ENCODE measurements around the gene GRB10.

The GRB10 gene

GRCh38 chr7:50598460-50599343 is 184.0 kb downstream of the GRB10 start:
- no peak for FAIRE-seq
- no peak for TF ChIP-seq POLR2AphosphoS5 (IDR thresholded peaks at IDR 0.05; ENCODE audit: low read depth, low read length)
- TF ChIP-seq TAF1 (IDR thresholded peaks at IDR 0.05; ENCODE audit: borderline replicate concordance, low read depth, low read length): no peak
- no peak for TF ChIP-seq POLR2A (IDR thresholded peaks at IDR 0.05; ENCODE audit: low read depth, low read length)
- DNase-seq (ENCODE audit: insufficient read length): no peak

DNA sequence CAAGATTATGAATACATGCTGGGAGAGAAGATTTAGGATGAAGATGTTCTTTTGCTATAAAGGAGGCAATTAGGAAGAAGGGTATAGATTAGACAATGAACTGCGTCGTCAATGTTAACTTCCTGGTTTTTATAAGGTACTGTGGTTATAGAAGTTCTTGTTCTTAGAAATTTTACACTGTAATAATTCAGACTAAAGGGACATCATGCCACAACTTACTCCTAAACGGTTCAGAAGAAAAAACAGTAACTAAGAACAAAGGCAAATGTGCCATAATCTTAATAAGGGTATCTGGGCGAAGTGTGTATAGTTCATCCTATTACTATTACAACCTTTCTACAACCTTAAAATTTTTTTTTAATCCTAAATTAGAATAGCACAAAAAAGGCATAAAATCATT is 186.2 kb downstream of the GRB10 start:
- no peak for DNase-seq (ENCODE audit: insufficient read length)
- no peak for FAIRE-seq

GRCh38 chr7:50595491-50596102 is 187.1 kb downstream of the GRB10 start:
- TF ChIP-seq POLR2AphosphoS5 (IDR thresholded peaks at IDR 0.05; ENCODE audit: low read depth, low read length) (no peak), POLR2A (IDR thresholded peaks at IDR 0.05; ENCODE audit: low read depth, low read length) (no peak), TAF1 (IDR thresholded peaks at IDR 0.05; ENCODE audit: borderline replicate concordance, low read depth, low read length) (no peak)
- DNase-seq (ENCODE audit: insufficient read length): no peak
- no peak for FAIRE-seq

More for the DNA sequence above, 186.2 kb downstream of the GRB10 start:
- TF ChIP-seq POLR2A (IDR thresholded peaks at IDR 0.05; ENCODE audit: low read depth, low read length): no peak
- TF ChIP-seq POLR2AphosphoS5 (IDR thresholded peaks at IDR 0.05; ENCODE audit: low read depth, low read length): no peak
- TF ChIP-seq TAF1 (IDR thresholded peaks at IDR 0.05; ENCODE audit: borderline replicate concordance, low read depth, low read length): no peak

DNA sequence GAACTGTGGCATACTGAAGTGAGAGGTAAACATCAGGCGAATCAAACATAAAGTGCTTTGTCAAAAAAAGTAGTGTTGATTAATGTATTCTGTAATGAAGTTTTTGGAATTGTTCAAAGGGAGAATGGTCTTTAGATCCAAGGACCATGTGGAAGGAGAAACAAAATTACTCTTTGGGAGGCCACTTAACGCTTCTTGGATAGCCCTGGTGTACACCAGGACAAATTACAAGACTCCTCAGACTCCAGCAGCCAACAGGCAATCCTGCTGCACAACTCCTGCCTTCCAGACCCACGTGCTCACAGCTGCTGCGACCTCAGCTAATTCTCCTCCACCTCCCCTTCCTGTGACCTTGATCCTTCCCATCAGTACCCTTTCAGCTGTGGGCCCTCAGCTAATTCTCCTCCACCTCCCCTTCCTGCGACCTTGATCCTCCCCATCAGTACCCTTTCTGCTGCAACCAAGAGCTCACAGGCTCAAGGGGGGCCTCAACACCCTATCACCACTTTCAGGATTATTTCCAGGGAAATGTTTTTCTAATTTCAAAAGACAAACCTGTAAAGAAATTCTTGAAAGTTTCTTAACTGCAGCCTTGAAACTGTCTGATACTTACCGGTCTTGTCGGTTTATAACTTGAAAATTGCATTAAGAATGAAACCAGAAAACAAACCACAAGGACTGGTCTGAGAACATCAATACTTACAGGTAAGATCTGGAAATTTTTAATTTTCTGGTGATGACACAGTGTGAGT is 187.8 kb downstream of the GRB10 start:
- FAIRE-seq (no peak), DNase-seq (ENCODE audit: insufficient read length) (no peak)
- TF ChIP-seq POLR2A (IDR thresholded peaks at IDR 0.05; ENCODE audit: low read depth, low read length) (no peak), POLR2AphosphoS5 (IDR thresholded peaks at IDR 0.05; ENCODE audit: low read depth, low read length) (no peak), TAF1 (IDR thresholded peaks at IDR 0.05; ENCODE audit: borderline replicate concordance, low read depth, low read length) (no peak)

DNA sequence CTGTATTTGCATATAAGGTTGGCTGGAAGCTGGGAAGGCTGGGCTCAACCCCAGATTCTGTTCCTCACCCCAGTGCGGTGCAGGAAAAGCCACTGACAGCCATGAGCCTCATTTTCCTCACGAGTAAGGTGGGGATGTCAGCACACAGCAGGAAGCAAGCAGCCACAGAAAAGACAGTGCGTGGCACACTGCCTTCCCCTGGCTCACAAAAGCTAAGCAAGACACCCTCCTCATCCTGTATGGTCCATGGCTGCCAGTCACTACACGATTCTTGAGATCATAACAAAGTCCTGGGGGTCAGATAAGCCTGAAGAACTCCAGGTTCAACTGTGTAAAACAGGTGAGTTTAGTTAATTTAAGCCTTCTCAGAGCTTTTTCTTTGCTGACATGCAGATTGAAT is 188.6 kb downstream of the GRB10 start:
- DNase-seq (ENCODE audit: insufficient read length): no peak
- no peak for TF ChIP-seq POLR2A (IDR thresholded peaks at IDR 0.05; ENCODE audit: low read depth, low read length)
- no peak for TF ChIP-seq POLR2AphosphoS5 (IDR thresholded peaks at IDR 0.05; ENCODE audit: low read depth, low read length)
- TF ChIP-seq TAF1 (IDR thresholded peaks at IDR 0.05; ENCODE audit: borderline replicate concordance, low read depth, low read length): no peak

DNA sequence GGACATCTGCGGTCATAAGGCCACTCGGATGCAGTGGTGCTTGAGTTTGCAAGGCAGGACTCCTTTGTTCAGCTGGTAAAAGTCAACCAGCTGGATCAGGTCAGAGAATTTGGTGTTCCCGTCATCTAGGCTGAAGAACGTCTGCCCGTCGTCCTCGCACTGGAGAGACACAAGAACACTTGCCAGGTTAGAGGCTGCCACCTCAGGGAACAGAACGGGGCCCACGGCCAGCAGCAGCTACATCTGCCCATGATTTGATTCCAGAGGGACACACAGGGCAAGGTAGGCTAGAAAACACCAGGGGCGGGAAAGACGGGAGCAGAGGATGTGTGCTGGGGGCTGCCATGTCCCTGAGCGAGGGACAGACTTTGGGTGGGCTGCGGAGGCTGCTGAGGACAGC is 189.8 kb downstream of the GRB10 start:
- DNase-seq (ENCODE audit: insufficient read length) (no peak), FAIRE-seq (no peak)
- TF ChIP-seq TAF1 (IDR thresholded peaks at IDR 0.05; ENCODE audit: borderline replicate concordance, low read depth, low read length): no peak

More for the DNA sequence above, 188.6 kb downstream of the GRB10 start:
- FAIRE-seq: no peak

- TF ChIP-seq POLR2A (IDR thresholded peaks at IDR 0.05; ENCODE audit: low read depth, low read length): no peak
- TF ChIP-seq POLR2AphosphoS5 (IDR thresholded peaks at IDR 0.05; ENCODE audit: low read depth, low read length): no peak
- no peak for TF ChIP-seq TAF1 (IDR thresholded peaks at IDR 0.05; ENCODE audit: borderline replicate concordance, low read depth, low read length)
- no peak for DNase-seq (ENCODE audit: insufficient read length)
- FAIRE-seq: no peak
Measured at GRCh38 chr7:50591480-50592438, 190.9 kb downstream of the GRB10 start.

DNA sequence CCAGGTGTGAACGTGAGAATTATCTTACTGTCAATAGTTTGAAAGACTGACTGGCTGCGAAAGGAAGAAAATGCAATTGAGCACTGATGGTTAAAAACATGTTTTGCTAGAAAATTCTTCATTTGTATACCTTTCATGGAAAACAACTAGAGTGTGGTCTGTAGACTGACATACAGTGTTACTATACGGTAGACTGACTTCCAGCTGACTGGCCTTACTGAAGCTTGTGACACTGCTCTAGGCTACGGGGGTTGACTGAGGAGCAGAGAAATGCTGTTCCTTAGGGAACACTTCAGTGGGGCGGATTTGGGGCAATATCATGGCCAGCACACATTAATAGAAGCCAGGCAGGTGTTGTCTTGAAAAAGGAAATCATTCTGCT is 191.6 kb downstream of the GRB10 start:
- TF ChIP-seq TAF1 (IDR thresholded peaks at IDR 0.05; ENCODE audit: borderline replicate concordance, low read depth, low read length): no peak
- no peak for TF ChIP-seq POLR2A (IDR thresholded peaks at IDR 0.05; ENCODE audit: low read depth, low read length)
- no peak for TF ChIP-seq POLR2AphosphoS5 (IDR thresholded peaks at IDR 0.05; ENCODE audit: low read depth, low read length)
- FAIRE-seq (no peak), DNase-seq (ENCODE audit: insufficient read length) (no peak)

DNA sequence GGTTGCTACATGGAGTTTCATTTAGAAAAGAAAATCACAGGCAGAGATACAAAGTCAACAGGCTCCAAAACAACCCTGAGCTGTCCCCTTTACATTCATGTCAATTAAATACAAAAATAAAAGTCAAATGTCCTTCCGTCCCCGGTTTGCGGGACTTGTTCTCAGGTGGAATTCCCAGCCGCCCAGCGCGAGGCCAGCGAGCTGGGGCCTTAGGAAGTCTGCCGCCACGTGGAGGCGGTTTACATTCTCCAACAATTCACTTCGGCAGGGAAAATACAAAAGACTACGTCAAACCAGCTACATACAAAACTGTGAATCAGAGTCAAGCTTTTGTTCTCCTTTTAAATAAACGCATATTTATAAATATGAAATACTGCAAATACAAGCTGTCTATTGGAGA is 192.2 kb downstream of the GRB10 start:
- FAIRE-seq: no peak

DNA sequence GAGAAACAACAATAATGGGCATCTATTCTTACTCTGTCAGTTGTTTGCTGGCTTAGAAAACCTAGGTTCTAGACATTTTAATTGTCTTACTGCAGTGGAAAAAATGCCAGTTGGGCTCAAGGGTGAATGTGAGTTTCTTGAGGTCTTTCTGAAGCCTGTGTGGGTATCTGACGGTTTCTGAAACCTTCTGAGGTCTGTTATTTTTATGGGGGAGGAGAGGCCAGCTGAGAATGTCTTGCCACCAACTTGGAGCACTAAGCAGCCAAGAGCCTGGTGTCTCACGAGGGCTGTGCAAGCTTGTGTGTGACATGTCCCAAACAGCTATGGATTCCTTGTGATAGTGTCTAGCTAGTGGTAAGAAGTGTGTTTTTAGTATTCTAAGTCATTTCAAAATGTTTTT is 193.3 kb downstream of the GRB10 start:
- no peak for DNase-seq (ENCODE audit: insufficient read length)
- TF ChIP-seq POLR2AphosphoS5 (IDR thresholded peaks at IDR 0.05; ENCODE audit: low read depth, low read length) (no peak), TAF1 (IDR thresholded peaks at IDR 0.05; ENCODE audit: borderline replicate concordance, low read depth, low read length) (no peak), POLR2A (IDR thresholded peaks at IDR 0.05; ENCODE audit: low read depth, low read length) (no peak)
- no peak for FAIRE-seq

More for the DNA sequence above, 192.2 kb downstream of the GRB10 start:
- TF ChIP-seq POLR2A (IDR thresholded peaks at IDR 0.05; ENCODE audit: low read depth, low read length): no peak
- no peak for TF ChIP-seq TAF1 (IDR thresholded peaks at IDR 0.05; ENCODE audit: borderline replicate concordance, low read depth, low read length)
- TF ChIP-seq POLR2AphosphoS5 (IDR thresholded peaks at IDR 0.05; ENCODE audit: low read depth, low read length): no peak
- no peak for DNase-seq (ENCODE audit: insufficient read length)

Data from GM12892 (cell line).